A549 (cell line): Measurements from ENCODE around the gene DDX18.

Experiments used
- CHD2 ChIP-seq: fragments of 150-350 bp; IDR thresholded peaks from 2 replicates; pipeline ENCODE4 v1.6.1; 2014; ENCODE audit warnings: low read length; ENCODE audit not compliant: partially characterized antibody
- ELK1 ChIP-seq: fragments of 150-350 bp; IDR thresholded peaks from 2 replicates; pipeline ENCODE4 v1.6.1; 2014; ENCODE audit warnings: low read depth, mild to moderate bottlenecking, low read length
- NR3C1 ChIP-seq: fragments of >200 bp; sonication (Bioruptor Twin); formaldehyde crosslinking; IDR thresholded peaks from 3 replicates; pipeline ENCODE4 v1.6.1; 2017
- POLR2A ChIP-seq: IDR thresholded peaks from 2 replicates; pipeline ENCODE4 v1.6.1; 2012; ENCODE audit warnings: mild to moderate bottlenecking, low read length
- TF ChIP-seq, protein P1 (sequence below): fragments of 200-600 bp; sonication (generic); IDR thresholded peaks from 2 replicates; pipeline ENCODE4 v1.6.1; 2016; ENCODE audit warnings: antibody characterized with exemption, mild to moderate bottlenecking, moderate library complexity
- TF ChIP-seq, protein P2 (sequence below): fragments of 450-650 bp; IDR thresholded peaks from 2 replicates; pipeline ENCODE4 v1.6.1; 2014; ENCODE audit warnings: antibody characterized with exemption
- TF ChIP-seq, protein P3 (sequence below): fragments of >200 bp; sonication (Bioruptor Twin); formaldehyde crosslinking; IDR thresholded peaks from 3 replicates; pipeline ENCODE4 v1.5.1; 2016

GRCh38 chr2:117789505-117789904 is 25.0 kb upstream of the DDX18 start:
- TF ChIP-seq, protein P1, sequence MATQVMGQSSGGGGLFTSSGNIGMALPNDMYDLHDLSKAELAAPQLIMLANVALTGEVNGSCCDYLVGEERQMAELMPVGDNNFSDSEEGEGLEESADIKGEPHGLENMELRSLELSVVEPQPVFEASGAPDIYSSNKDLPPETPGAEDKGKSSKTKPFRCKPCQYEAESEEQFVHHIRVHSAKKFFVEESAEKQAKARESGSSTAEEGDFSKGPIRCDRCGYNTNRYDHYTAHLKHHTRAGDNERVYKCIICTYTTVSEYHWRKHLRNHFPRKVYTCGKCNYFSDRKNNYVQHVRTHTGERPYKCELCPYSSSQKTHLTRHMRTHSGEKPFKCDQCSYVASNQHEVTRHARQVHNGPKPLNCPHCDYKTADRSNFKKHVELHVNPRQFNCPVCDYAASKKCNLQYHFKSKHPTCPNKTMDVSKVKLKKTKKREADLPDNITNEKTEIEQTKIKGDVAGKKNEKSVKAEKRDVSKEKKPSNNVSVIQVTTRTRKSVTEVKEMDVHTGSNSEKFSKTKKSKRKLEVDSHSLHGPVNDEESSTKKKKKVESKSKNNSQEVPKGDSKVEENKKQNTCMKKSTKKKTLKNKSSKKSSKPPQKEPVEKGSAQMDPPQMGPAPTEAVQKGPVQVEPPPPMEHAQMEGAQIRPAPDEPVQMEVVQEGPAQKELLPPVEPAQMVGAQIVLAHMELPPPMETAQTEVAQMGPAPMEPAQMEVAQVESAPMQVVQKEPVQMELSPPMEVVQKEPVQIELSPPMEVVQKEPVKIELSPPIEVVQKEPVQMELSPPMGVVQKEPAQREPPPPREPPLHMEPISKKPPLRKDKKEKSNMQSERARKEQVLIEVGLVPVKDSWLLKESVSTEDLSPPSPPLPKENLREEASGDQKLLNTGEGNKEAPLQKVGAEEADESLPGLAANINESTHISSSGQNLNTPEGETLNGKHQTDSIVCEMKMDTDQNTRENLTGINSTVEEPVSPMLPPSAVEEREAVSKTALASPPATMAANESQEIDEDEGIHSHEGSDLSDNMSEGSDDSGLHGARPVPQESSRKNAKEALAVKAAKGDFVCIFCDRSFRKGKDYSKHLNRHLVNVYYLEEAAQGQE, result no peak
- no peak for TF ChIP-seq POLR2A
- no peak for TF ChIP-seq NR3C1
- TF ChIP-seq, protein P2, sequence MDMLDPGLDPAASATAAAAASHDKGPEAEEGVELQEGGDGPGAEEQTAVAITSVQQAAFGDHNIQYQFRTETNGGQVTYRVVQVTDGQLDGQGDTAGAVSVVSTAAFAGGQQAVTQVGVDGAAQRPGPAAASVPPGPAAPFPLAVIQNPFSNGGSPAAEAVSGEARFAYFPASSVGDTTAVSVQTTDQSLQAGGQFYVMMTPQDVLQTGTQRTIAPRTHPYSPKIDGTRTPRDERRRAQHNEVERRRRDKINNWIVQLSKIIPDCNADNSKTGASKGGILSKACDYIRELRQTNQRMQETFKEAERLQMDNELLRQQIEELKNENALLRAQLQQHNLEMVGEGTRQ, result no peak
- TF ChIP-seq ELK1, result no peak
- TF ChIP-seq, protein P3, sequence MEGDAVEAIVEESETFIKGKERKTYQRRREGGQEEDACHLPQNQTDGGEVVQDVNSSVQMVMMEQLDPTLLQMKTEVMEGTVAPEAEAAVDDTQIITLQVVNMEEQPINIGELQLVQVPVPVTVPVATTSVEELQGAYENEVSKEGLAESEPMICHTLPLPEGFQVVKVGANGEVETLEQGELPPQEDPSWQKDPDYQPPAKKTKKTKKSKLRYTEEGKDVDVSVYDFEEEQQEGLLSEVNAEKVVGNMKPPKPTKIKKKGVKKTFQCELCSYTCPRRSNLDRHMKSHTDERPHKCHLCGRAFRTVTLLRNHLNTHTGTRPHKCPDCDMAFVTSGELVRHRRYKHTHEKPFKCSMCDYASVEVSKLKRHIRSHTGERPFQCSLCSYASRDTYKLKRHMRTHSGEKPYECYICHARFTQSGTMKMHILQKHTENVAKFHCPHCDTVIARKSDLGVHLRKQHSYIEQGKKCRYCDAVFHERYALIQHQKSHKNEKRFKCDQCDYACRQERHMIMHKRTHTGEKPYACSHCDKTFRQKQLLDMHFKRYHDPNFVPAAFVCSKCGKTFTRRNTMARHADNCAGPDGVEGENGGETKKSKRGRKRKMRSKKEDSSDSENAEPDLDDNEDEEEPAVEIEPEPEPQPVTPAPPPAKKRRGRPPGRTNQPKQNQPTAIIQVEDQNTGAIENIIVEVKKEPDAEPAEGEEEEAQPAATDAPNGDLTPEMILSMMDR, result no peak
- TF ChIP-seq CHD2, result no peak
